ENCODE data around the gene PTPN3.

The PTPN3 gene

GRCh38 chr9:109424618-109425017 lies 73.5 kb downstream of the PTPN3 start:
- no peak for DNase-seq (ENCODE audit: low read depth, low spot score)

- DNase-seq (ENCODE audit: low read depth, low spot score), result no peak
These were observed 74.2 kb downstream of the PTPN3 start for GRCh38 chr9:109423877-109424276.

- DNase-seq (ENCODE audit: low read depth, low spot score), result no peak
These were observed 75.5 kb downstream of the PTPN3 start for GRCh38 chr9:109422641-109423040.

- DNase-seq (ENCODE audit: low read depth, low spot score), result no peak
These were observed 76.8 kb downstream of the PTPN3 start for GRCh38 chr9:109421026-109421970.

- no peak for DNase-seq (ENCODE audit: low read depth, low spot score)
These were observed 78.6 kb downstream of the PTPN3 start for GRCh38 chr9:109419531-109419930.

GRCh38 chr9:109418827-109419226 lies 79.3 kb downstream of the PTPN3 start:
- no peak for DNase-seq (ENCODE audit: low read depth, low spot score)

- no peak for DNase-seq (ENCODE audit: low read depth, low spot score)
These were observed 80.2 kb downstream of the PTPN3 start for GRCh38 chr9:109417585-109418544.

- no peak for DNase-seq (ENCODE audit: low read depth, low spot score)
These were observed 81.1 kb downstream of the PTPN3 start for GRCh38 chr9:109417054-109417453.

GRCh38 chr9:109416135-109416706 lies 81.9 kb downstream of the PTPN3 start:
- DNase-seq (ENCODE audit: low read depth, low spot score), result no peak

GRCh38 chr9:109414125-109414785 lies 83.9 kb downstream of the PTPN3 start:
- peak; percentile 28 for DNase-seq (ENCODE audit: low read depth, low spot score)

GRCh38 chr9:109411798-109412352 lies 86.2 kb downstream of the PTPN3 start:
- peak; percentile 25 for DNase-seq (ENCODE audit: low read depth, low spot score)

- no peak for DNase-seq (ENCODE audit: low read depth, low spot score)
These were observed 86.9 kb downstream of the PTPN3 start for GRCh38 chr9:109411069-109411761.

- DNase-seq (ENCODE audit: low read depth, low spot score), result peak; percentile 69
These were observed 88.2 kb downstream of the PTPN3 start for GRCh38 chr9:109409773-109410397.

- no peak for DNase-seq (ENCODE audit: low read depth, low spot score)
These were observed 89.2 kb downstream of the PTPN3 start for GRCh38 chr9:109408759-109409462.

- DNase-seq (ENCODE audit: low read depth, low spot score), result no peak
These were observed 94.3 kb downstream of the PTPN3 start for GRCh38 chr9:109403766-109404320.

- DNase-seq (ENCODE audit: low read depth, low spot score), result no peak
These were observed 95.0 kb downstream of the PTPN3 start for GRCh38 chr9:109403116-109403515.

GRCh38 chr9:109401990-109402318 lies 96.2 kb downstream of the PTPN3 start:
- no peak for DNase-seq (ENCODE audit: low read depth, low spot score)

GRCh38 chr9:109401169-109401989 lies 96.7 kb downstream of the PTPN3 start:
- peak; percentile 59 for DNase-seq (ENCODE audit: low read depth, low spot score)
